Mucosa of rectum (tissue), 2 donors: ENCODE measurements around the gene ZFHX3.

Source experiments
- H3K27ac ChIP-seq, 2 donors: one replicate each; pipeline ENCODE4 v1.7.0; 2013; ENCODE audit warnings: inconsistent platforms in 2 of 2, low read depth in 2 of 2, low read length in 2 of 2
- H3K27me3 ChIP-seq, 2 donors: one replicate each; pipeline ENCODE4 v1.7.0; 2013; ENCODE audit warnings: low read length in 2 of 2; ENCODE audit not compliant: control insufficient read depth in 2 of 2, insufficient read depth in 2 of 2
- H3K36me3 ChIP-seq, 2 donors: one replicate each; pipeline ENCODE4 v1.7.0; 2013; ENCODE audit warnings: low read length in 2 of 2; ENCODE audit not compliant: control insufficient read depth in 2 of 2, insufficient read depth in 2 of 2
- H3K4me1 ChIP-seq, 2 donors: one replicate each; pipeline ENCODE4 v1.7.0; 2013; ENCODE audit warnings: low read length in 2 of 2, mild to moderate bottlenecking in 1 of 2; ENCODE audit not compliant: control insufficient read depth in 2 of 2, insufficient read depth in 2 of 2
- H3K4me3 ChIP-seq, 2 donors: one replicate each; pipeline ENCODE4 v1.7.0; 2013; ENCODE audit warnings: low read length in 2 of 2
- H3K9ac ChIP-seq, 2 donors: one replicate each; pipeline ENCODE4 v1.7.0; 2013; ENCODE audit warnings: low read length in 2 of 2, low read depth in 1 of 2, mild to moderate bottlenecking in 1 of 2
- H3K9me3 ChIP-seq, 2 donors: one replicate each; pipeline ENCODE4 v1.7.0; 2013; ENCODE audit warnings: low read length in 2 of 2; ENCODE audit not compliant: control insufficient read depth in 2 of 2
- donor health status: healthy.
- donor health status: Normal muscosa, but diverticular disease.

The ZFHX3 gene

DNA sequence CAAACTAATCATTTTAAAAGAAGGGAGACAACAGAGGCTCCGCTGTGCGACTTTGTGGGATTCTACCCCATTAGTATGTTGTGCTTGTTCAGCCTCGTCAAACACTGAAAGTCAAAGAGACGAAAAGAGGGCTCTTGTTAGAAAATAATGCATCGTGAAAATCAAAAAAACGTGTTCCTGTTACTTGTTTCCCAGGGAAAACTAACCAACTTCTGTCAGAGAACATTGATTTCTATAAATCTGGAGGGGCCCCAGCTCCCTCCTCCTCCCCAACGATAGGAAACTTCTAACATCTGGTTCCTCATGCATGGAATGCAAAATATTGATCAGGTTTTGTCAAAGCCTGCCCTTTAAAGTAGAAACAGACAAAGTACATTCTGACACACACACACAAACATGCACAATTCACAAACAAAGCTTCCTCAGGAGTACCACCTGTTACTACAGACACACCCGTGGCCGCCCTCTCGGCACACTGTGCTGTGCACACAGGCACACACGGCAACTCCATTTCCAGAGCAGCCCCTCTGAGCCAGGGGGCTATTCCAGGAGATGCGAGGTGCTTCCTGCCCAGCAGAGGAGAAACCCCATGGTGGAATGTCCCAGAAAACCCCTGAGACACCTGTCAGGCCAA, 151.3 kb downstream of the ZFHX3 start:
- no peak overlapping the region for H3K4me3 ChIP-seq
- no peak overlapping the region for H3K9ac ChIP-seq
- no peak overlapping the region for H3K27ac ChIP-seq
- H3K9me3 ChIP-seq: no peaks in the 10 kb centered on the region
- no peaks in the 10 kb centered on the region for H3K36me3 ChIP-seq
- no peaks in the 10 kb centered on the region for H3K27me3 ChIP-seq
- peaks cover 0 to 2% of the 10 kb centered on the region in 2 donors for H3K4me1 ChIP-seq

DNA sequence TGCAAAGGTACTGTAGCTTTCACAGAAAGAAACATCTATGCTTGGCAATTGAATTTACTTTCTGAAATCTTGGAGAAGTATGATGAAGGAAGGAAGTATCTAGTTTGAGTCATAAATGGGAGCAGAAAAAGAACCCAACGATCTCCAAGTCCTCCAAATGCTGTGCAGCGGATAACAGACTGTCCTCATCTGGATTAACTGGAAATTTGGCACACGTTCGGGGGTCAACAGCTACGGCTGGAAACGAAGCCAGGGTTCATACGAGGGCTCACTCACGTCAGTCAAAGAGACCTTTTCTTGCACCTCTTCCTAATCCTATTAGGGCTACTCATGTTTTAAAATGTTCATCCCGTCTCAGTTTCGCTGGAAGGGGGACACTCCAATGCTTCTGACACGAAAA, 152.0 kb downstream of the ZFHX3 start:
- H3K9me3 ChIP-seq: no peaks in the 10 kb centered on the region
- no peak overlapping the region for H3K4me3 ChIP-seq
- H3K27ac ChIP-seq: no peak overlapping the region
- no peaks in the 10 kb centered on the region for H3K27me3 ChIP-seq
- no peak overlapping the region for H3K9ac ChIP-seq
- H3K4me1 ChIP-seq: peaks cover 0 to 2% of the 10 kb centered on the region in 2 donors
- H3K36me3 ChIP-seq: no peaks in the 10 kb centered on the region

DNA sequence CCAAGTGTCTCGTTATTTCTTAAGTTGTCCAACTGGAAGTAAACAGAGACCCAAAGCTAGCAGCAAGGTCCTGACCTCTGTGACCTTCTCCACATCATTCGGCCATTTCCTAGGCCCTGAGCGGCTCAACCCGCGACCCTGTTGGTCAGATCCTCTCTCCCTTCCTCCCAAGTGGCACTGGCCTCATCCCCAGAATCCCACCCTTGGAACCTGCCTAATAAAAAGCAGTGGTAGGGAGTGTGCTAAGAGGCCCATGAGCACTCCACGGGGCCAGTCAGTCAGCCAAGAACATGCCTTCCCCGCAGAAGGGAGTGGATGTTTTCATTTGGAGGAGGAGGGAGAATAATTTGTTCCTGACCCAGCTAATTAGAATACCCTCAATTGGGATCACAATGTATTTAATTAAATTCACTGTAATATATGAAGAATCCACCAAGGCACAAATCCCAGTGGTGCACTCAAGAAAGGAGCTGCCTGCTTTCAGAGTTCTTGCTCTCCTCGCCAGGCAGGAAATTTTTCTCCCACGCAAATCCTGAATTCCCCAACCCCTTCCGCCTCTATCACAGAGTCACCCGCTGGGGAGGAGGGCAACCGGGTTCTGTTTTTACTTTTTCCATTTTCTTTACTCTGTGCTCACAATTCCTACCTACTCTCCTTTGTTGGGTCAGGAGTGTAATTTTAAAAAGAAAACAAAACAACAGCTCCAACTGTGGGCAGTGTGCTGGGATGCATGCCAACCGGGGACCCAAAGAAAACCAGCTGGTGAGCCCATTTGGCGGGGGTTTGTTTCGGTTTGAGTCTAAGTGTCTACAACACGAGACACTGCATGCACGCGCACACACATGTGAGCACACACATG, 153.4 kb downstream of the ZFHX3 start:
- peaks cover 0 to 2% of the 10 kb centered on the region in 2 donors for H3K4me1 ChIP-seq
- peaks cover 0 to 3% of the 10 kb centered on the region in 2 donors for H3K36me3 ChIP-seq
- no peak overlapping the region for H3K4me3 ChIP-seq
- peak overlapping the region in 1 of 2 donors; percentile 9 for H3K27ac ChIP-seq
- no peak overlapping the region for H3K9ac ChIP-seq
- H3K9me3 ChIP-seq: no peaks in the 10 kb centered on the region
- H3K27me3 ChIP-seq: no peaks in the 10 kb centered on the region

DNA sequence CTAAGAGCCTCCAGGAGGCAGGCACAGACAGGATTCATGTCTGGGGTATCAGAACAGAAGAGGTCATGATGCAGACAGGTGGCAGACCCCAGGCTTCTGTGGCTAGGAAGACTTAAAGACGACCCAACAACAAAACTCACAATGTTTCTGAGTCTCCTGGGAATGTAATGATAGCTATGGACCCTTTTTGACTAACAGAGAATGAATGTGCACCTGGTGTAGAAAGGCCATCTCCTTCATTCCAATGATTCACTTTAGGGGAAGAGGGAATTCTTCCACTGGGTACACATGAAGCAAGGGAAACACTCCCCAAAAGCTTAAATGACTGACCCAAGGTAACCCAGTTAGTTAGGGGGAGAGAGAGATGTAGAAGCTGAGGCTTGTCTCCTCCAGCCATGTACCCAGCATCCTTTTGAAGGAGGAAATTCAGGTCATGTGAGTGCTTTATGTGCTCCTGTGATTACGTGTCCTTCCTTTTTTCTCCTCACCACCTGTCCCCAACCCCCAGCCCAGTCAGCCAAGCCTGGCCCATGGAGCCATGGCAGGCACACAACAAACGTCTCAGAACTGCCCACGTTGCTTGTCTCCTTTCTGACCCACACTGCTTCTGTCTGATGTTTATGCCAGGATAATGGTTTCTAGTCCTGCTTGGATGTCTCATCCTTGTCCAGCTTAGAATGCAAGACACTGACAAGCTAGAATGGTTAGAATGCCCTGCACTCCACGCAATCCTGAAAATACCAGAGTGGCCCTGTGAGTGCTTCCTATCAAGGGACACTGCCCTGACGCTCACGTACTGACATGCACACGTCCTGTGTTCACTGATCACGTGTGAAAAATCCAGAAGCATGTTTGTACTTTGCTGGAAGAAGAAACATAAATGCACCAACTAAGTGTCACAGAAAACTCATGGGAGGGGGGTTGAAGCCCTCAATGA, 156.4 kb downstream of the ZFHX3 start:
- H3K4me1 ChIP-seq: no peaks in the 10 kb centered on the region
- H3K9me3 ChIP-seq: no peaks in the 10 kb centered on the region
- H3K27me3 ChIP-seq: no peaks in the 10 kb centered on the region
- peaks cover 12 to 16% of the 10 kb centered on the region in 2 donors for H3K36me3 ChIP-seq
- H3K27ac ChIP-seq: no peak overlapping the region
- no peak overlapping the region for H3K9ac ChIP-seq
- H3K4me3 ChIP-seq: no peak overlapping the region

DNA sequence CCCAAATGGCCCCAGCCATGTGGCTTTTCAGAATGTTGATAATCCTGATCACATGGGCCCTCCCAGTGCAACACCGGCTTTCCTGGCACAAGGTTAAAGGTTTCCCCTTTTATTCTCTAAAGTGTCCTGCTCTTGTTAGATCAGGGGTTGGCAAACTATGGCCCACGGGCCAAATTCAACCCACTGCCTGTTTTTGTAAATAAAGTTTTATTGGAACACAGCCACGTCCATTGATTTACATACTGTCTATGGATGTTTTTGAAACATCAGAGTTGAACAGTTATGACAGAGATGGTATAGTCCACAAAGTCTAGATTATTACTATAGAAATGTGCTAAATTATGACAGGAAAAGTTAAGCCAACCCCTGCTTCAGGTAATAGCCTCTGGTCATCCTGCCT, 157.3 kb downstream of the ZFHX3 start:
- Histone ChIP-seq H3K27ac (no peak overlapping the region), H3K9ac (no peak overlapping the region), H3K27me3 (no peaks in the 10 kb centered on the region), H3K4me3 (no peak overlapping the region), H3K9me3 (no peaks in the 10 kb centered on the region), H3K36me3 (peaks cover 20 to 22% of the 10 kb centered on the region in 2 donors), H3K4me1 (no peaks in the 10 kb centered on the region)

DNA sequence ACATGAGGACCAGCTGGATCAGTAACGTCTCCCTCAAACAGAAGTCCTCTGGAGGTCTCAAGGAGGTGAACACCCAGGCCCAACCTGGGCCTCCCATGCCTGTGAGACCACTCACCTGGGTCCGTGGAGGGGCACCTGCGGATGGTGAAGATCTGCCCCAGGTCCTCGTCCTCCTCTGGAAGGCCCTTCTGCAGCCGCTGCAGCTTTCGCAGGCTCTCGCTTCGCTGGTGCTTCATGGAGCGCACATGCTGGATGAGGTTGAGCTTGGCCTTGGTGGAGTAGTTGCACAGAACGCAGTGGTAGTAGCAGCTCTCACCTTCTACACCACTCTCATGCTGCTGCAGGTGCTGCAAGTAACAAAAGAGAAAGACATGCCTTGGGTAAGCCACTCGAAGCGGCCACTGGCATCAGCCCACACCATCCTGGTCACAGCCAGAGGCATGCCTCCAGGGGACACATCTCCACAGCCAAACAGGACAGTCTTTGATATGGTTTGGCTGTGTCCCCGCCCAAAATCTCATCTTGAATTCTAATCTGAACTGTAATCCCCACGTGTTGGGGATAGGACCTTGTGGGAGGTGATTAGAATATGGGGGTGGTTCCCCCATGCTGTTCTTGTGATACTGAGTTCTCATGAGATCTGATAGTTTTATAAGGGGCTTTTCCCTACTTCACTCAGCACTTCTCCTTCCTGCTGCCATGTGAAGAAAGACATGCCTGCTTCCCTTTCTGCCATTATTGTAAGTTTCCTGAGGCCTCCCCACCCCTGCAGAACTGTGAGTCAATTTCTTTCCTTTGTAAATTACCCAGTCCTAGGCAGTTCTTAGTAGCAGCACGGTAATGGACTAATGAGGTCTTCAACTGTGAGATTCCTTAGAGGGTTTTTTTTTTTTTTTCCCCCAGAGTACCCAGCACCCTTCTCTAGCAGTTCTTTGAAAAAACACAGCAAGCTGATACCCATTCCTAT, 158.0 kb downstream of the ZFHX3 start:
- no peaks in the 10 kb centered on the region for H3K27me3 ChIP-seq
- H3K4me1 ChIP-seq: no peaks in the 10 kb centered on the region
- no peak overlapping the region for H3K27ac ChIP-seq
- H3K36me3 ChIP-seq: peaks cover 25 to 27% of the 10 kb centered on the region in 2 donors
- H3K9me3 ChIP-seq: no peaks in the 10 kb centered on the region
- H3K4me3 ChIP-seq: no peak overlapping the region
- H3K9ac ChIP-seq: no peak overlapping the region

DNA sequence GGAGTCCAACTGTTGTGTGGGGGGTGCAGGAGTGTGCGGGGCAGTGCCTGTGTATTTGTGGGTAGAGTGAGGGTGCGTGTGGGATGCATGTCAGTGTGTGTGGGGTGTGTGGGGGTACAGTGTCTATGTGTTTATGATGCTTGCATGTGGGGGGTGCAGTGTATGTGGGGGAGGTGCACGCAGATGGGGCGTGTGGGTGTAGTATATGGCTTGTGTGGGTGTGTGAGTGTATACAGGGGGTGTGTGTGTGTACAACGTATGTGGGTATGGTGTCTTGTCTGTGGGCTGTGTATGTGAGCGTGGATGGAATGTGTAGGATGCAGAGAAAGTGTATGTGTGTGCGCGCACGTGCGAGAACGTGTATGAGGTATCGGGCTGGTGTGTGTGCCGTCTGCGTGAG, 160.4 kb downstream of the ZFHX3 start:
- Histone ChIP-seq H3K9me3 (no peaks in the 10 kb centered on the region), H3K27ac (no peak overlapping the region), H3K27me3 (no peaks in the 10 kb centered on the region), H3K4me1 (no peaks in the 10 kb centered on the region), H3K36me3 (peaks cover 26 to 31% of the 10 kb centered on the region in 2 donors), H3K4me3 (no peak overlapping the region), H3K9ac (no peak overlapping the region)

DNA sequence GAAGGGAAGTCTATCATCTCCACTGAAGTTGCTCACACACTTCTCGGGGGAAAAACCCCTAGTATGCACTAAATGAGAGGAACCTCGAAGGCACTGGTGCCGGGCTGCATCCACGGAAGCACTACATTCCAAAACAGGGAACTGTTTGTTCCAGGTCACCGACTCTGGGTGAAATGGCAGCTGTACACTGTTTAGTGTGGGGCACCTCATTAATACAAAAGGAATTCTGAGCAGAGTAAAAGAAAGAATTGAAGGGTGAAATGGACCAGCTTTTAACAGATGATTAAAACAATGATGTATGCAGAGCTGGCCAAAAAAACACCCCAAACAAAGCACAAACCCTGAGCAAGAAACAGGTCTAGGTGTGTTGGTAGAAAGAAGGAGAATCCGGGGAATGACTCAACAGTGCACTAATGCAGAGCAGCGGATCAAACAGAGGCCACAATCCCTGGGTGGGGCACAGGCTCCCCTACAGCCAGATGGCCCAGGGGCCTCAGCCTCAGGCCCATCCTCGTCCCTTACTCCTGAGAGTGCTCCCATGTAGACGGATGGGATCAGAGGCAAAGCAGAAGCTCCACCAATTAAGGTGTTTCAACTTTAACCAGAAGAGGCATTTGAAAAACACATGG, 161.5 kb downstream of the ZFHX3 start:
- Histone ChIP-seq H3K4me1 (no peaks in the 10 kb centered on the region), H3K27me3 (no peaks in the 10 kb centered on the region), H3K36me3 (peaks cover 26 to 31% of the 10 kb centered on the region in 2 donors), H3K9ac (no peak overlapping the region), H3K27ac (no peak overlapping the region), H3K4me3 (no peak overlapping the region), H3K9me3 (no peaks in the 10 kb centered on the region)

DNA sequence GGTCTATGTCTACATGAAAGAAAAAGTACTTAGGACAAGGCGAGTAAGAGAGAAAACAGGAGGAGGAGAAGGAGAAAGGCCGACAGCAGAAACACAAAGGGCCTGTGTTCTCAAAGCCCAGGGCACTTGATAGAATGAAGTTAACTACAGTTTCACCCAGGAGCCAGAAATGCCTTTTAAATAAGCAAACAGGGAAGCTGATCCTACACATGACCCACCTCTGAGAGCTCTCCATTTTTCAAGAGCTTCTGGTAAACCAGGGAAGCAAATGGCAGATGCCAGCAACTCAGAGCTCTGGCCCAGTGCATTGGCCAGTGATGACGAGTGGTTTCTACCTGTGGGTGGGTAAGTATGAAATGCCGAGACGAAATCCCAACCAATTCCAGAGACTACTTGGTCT, 163.4 kb downstream of the ZFHX3 start:
- Histone ChIP-seq H3K27me3 (no peaks in the 10 kb centered on the region), H3K4me3 (no peak overlapping the region), H3K36me3 (peaks cover 26 to 29% of the 10 kb centered on the region in 2 donors), H3K4me1 (no peaks in the 10 kb centered on the region), H3K9ac (no peak overlapping the region), H3K9me3 (no peaks in the 10 kb centered on the region), H3K27ac (no peak overlapping the region)
